HEK293 (cell line): ENCODE results near the gene UNC119.
A peak's percentile ranks its signal among the peaks of the same experiment; 100 is the strongest.

Experiments used
- RBAK ChIP-seq: fragments of 450-650 bp; formaldehyde crosslinking; IDR thresholded peaks from 2 replicates; pipeline ENCODE4 v1.5.1; 2016; ENCODE audit warnings: missing biosample characterization, missing genetic modification characterization
- SALL2 ChIP-seq: fragments of 450-650 bp; formaldehyde crosslinking; IDR thresholded peaks from 2 replicates; pipeline ENCODE4 v1.5.0; 2017; ENCODE audit warnings: missing biosample characterization, mild to moderate bottlenecking, missing genetic modification characterization, borderline replicate concordance
- ZNF10 ChIP-seq: fragments of 450-650 bp; formaldehyde crosslinking; IDR thresholded peaks from 2 replicates; pipeline ENCODE4 v1.5.1; 2017; ENCODE audit warnings: missing biosample characterization, missing genetic modification characterization
- ZNF114 ChIP-seq: fragments of 450-650 bp; formaldehyde crosslinking; IDR thresholded peaks from 2 replicates; pipeline ENCODE4 v1.5.0; 2017; ENCODE audit warnings: missing biosample characterization, missing genetic modification characterization
- ZNF175 ChIP-seq: fragments of 450-650 bp; formaldehyde crosslinking; IDR thresholded peaks from 2 replicates; pipeline ENCODE4 v1.5.1; 2016; ENCODE audit warnings: missing biosample characterization, missing genetic modification characterization
- ZNF19 ChIP-seq: fragments of 450-650 bp; formaldehyde crosslinking; IDR thresholded peaks from 2 replicates; pipeline ENCODE4; 2016; ENCODE audit warnings: missing biosample characterization, missing genetic modification characterization, low read depth
- ZNF211 ChIP-seq: fragments of 450-650 bp; formaldehyde crosslinking; IDR thresholded peaks from 2 replicates; pipeline ENCODE4 v1.5.1; 2016; ENCODE audit warnings: low read depth, missing biosample characterization, missing genetic modification characterization
- ZNF214 ChIP-seq: fragments of 450-650 bp; formaldehyde crosslinking; IDR thresholded peaks from 2 replicates; pipeline ENCODE4 v1.5.1; 2017; ENCODE audit warnings: missing biosample characterization, mild to moderate bottlenecking, missing genetic modification characterization, borderline replicate concordance
- ZNF221 ChIP-seq: fragments of 450-650 bp; formaldehyde crosslinking; IDR thresholded peaks from 2 replicates; pipeline ENCODE4 v1.5.1; 2017; ENCODE audit warnings: missing biosample characterization, missing genetic modification characterization, borderline replicate concordance
- ZNF292 ChIP-seq: fragments of 450-650 bp; formaldehyde crosslinking; IDR thresholded peaks from 2 replicates; pipeline ENCODE4 v1.5.1; 2016; ENCODE audit warnings: low read depth, missing biosample characterization, missing genetic modification characterization, borderline replicate concordance
- ZNF302 ChIP-seq: fragments of 450-650 bp; formaldehyde crosslinking; IDR thresholded peaks from 2 replicates; pipeline ENCODE4 v1.5.1; 2016; ENCODE audit warnings: missing biosample characterization, missing genetic modification characterization, low read depth
- ZNF37A ChIP-seq: fragments of 450-650 bp; IDR thresholded peaks from 2 replicates; pipeline ENCODE4 v1.5.1; 2018; ENCODE audit warnings: missing biosample characterization, missing genetic modification characterization
- ZNF391 ChIP-seq: fragments of 450-650 bp; formaldehyde crosslinking; IDR thresholded peaks from 2 replicates; pipeline ENCODE4 v1.5.1; 2016; ENCODE audit warnings: low read depth, missing biosample characterization, missing genetic modification characterization, borderline replicate concordance
- ZNF510 ChIP-seq: fragments of 450-650 bp; formaldehyde crosslinking; IDR thresholded peaks from 2 replicates; pipeline ENCODE4 v1.5.1; 2018; ENCODE audit warnings: mild to moderate bottlenecking, missing genetic modification characterization, missing biosample characterization; ENCODE audit not compliant: insufficient replicate concordance
- ZNF530 ChIP-seq: fragments of 450-650 bp; formaldehyde crosslinking; IDR thresholded peaks from 2 replicates; pipeline ENCODE4 v1.5.1; 2016; ENCODE audit warnings: low read depth, missing biosample characterization, missing genetic modification characterization
- ZNF549 ChIP-seq: fragments of 450-650 bp; IDR thresholded peaks from 2 replicates; pipeline ENCODE4 v1.5.1; 2018; ENCODE audit warnings: missing biosample characterization, missing genetic modification characterization, mild to moderate bottlenecking, inconsistent platforms, moderate library complexity
- ZNF610 ChIP-seq: fragments of 450-650 bp; formaldehyde crosslinking; IDR thresholded peaks from 2 replicates; pipeline ENCODE4 v1.5.1; 2016; ENCODE audit warnings: missing biosample characterization, missing genetic modification characterization, borderline replicate concordance
- ZNF658 ChIP-seq: fragments of 450-650 bp; formaldehyde crosslinking; IDR thresholded peaks from 2 replicates; pipeline ENCODE4; 2016; ENCODE audit warnings: missing biosample characterization, missing genetic modification characterization
- ZNF768 ChIP-seq: fragments of 450-650 bp; formaldehyde crosslinking; IDR thresholded peaks from 2 replicates; pipeline ENCODE4 v1.5.1; 2018; ENCODE audit warnings: missing biosample characterization, mild to moderate bottlenecking, missing genetic modification characterization
- ZNF792 ChIP-seq: fragments of 450-650 bp; formaldehyde crosslinking; IDR thresholded peaks from 2 replicates; pipeline ENCODE4 v1.5.1; 2016; ENCODE audit warnings: missing biosample characterization, missing genetic modification characterization
- TF ChIP-seq, protein P1 (sequence below): sonication (generic); formaldehyde crosslinking; IDR thresholded peaks from 2 replicates; pipeline ENCODE4 v1.8.1; 2022; ENCODE audit warnings: mild to moderate bottlenecking, moderate library complexity, missing genetic modification reagents
- TF ChIP-seq, protein P2 (sequence below): fragments of 450-650 bp; formaldehyde crosslinking; IDR thresholded peaks from 2 replicates; pipeline ENCODE4 v1.5.1; 2016; ENCODE audit warnings: missing biosample characterization, missing genetic modification characterization, borderline replicate concordance
- TF ChIP-seq, protein P3 (sequence below): fragments of 450-650 bp; formaldehyde crosslinking; IDR thresholded peaks from 2 replicates; pipeline ENCODE4 v1.5.1; 2017; ENCODE audit warnings: missing biosample characterization, mild to moderate bottlenecking, missing genetic modification characterization, moderate library complexity
- TF ChIP-seq, protein P4 (sequence below): fragments of 450-650 bp; formaldehyde crosslinking; IDR thresholded peaks from 2 replicates; pipeline ENCODE4 v1.5.1; 2017; ENCODE audit warnings: missing biosample characterization, missing genetic modification characterization
- TF ChIP-seq, protein P5 (sequence below): fragments of 450-650 bp; formaldehyde crosslinking; IDR thresholded peaks from 2 replicates; pipeline ENCODE4 v1.5.1; 2016; ENCODE audit warnings: missing biosample characterization, missing genetic modification characterization
- TF ChIP-seq, protein P6 (sequence below): fragments of 450-650 bp; formaldehyde crosslinking; IDR thresholded peaks from 2 replicates; pipeline ENCODE4; 2016; ENCODE audit warnings: missing biosample characterization, missing genetic modification characterization

The UNC119 gene

DNA sequence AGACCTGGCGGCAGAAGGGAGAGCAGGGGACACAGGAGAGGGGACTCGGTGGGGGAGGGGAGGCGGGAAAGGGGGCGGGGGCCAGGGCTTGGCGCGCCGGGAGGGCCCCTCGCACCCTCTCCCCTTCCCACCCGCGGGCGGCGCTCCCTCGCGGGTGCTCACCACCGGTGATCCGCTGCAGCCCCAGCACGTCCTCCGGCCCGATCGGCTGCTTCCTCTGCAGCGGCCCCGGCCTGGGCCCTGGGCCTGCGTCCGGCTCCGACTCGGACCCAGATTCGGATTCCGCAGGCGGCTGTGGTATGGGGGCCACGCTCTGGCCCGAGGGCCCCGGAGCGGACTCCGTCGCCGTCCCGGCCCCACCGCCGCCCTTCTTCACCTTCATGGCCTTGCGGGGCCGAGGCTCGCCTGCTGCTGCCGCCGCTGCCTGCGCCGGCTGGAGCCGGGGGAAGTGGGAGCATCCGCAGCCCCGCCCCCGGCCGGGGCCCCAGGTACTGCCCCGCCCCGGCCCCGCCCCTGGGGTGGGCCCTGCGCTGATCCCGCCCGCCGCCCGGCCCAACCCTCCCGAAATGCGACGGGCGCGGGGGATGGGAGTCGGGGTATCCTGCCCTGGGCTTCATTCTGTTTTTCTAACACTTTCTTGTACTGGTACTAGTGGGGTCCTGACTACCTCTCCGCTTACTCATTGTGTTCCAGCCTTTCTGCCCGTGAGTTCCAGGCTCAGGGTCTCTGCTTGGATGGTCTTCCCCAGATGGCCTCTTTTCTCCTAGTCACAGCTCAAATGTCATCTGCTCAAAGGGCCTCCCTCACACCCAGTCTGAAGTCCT is at the start of gene UNC119 (continued):
- TF ChIP-seq ZNF549: no peak
- no peak for TF ChIP-seq ZNF302 (tag by site-specific recombination)
- TF ChIP-seq, protein P1, sequence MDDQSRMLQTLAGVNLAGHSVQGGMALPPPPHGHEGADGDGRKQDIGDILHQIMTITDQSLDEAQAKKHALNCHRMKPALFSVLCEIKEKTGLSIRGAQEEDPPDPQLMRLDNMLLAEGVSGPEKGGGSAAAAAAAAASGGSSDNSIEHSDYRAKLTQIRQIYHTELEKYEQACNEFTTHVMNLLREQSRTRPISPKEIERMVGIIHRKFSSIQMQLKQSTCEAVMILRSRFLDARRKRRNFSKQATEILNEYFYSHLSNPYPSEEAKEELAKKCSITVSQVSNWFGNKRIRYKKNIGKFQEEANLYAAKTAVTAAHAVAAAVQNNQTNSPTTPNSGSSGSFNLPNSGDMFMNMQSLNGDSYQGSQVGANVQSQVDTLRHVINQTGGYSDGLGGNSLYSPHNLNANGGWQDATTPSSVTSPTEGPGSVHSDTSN: no peak
- TF ChIP-seq ZNF530 (tag by site-specific recombination): no peak
- no peak for TF ChIP-seq ZNF792
- no peak for TF ChIP-seq ZNF292 (tag by site-specific recombination)
- TF ChIP-seq ZNF19 (tag by site-specific recombination): no peak
- TF ChIP-seq, protein P2, sequence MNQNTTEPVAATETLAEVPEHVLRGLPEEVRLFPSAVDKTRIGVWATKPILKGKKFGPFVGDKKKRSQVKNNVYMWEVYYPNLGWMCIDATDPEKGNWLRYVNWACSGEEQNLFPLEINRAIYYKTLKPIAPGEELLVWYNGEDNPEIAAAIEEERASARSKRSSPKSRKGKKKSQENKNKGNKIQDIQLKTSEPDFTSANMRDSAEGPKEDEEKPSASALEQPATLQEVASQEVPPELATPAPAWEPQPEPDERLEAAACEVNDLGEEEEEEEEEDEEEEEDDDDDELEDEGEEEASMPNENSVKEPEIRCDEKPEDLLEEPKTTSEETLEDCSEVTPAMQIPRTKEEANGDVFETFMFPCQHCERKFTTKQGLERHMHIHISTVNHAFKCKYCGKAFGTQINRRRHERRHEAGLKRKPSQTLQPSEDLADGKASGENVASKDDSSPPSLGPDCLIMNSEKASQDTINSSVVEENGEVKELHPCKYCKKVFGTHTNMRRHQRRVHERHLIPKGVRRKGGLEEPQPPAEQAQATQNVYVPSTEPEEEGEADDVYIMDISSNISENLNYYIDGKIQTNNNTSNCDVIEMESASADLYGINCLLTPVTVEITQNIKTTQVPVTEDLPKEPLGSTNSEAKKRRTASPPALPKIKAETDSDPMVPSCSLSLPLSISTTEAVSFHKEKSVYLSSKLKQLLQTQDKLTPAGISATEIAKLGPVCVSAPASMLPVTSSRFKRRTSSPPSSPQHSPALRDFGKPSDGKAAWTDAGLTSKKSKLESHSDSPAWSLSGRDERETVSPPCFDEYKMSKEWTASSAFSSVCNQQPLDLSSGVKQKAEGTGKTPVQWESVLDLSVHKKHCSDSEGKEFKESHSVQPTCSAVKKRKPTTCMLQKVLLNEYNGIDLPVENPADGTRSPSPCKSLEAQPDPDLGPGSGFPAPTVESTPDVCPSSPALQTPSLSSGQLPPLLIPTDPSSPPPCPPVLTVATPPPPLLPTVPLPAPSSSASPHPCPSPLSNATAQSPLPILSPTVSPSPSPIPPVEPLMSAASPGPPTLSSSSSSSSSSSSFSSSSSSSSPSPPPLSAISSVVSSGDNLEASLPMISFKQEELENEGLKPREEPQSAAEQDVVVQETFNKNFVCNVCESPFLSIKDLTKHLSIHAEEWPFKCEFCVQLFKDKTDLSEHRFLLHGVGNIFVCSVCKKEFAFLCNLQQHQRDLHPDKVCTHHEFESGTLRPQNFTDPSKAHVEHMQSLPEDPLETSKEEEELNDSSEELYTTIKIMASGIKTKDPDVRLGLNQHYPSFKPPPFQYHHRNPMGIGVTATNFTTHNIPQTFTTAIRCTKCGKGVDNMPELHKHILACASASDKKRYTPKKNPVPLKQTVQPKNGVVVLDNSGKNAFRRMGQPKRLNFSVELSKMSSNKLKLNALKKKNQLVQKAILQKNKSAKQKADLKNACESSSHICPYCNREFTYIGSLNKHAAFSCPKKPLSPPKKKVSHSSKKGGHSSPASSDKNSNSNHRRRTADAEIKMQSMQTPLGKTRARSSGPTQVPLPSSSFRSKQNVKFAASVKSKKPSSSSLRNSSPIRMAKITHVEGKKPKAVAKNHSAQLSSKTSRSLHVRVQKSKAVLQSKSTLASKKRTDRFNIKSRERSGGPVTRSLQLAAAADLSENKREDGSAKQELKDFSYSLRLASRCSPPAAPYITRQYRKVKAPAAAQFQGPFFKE (tag by site-specific recombination): no peak
- 0 out of 2 replicates have a peak, but pooled peaks have one; percentile 7 for TF ChIP-seq ZNF37A (tag by site-specific recombination)
- no peak for TF ChIP-seq RBAK (tag by site-specific recombination)
- peak; percentile 39; the same call in 1 of the 2 replicates for TF ChIP-seq ZNF610
- TF ChIP-seq, protein P3, sequence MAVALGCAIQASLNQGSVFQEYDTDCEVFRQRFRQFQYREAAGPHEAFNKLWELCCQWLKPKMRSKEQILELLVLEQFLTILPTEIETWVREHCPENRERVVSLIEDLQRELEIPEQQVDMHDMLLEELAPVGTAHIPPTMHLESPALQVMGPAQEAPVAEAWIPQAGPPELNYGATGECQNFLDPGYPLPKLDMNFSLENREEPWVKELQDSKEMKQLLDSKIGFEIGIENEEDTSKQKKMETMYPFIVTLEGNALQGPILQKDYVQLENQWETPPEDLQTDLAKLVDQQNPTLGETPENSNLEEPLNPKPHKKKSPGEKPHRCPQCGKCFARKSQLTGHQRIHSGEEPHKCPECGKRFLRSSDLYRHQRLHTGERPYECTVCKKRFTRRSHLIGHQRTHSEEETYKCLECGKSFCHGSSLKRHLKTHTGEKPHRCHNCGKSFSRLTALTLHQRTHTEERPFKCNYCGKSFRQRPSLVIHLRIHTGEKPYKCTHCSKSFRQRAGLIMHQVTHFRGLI: no peak
- TF ChIP-seq ZNF114: no peak
- TF ChIP-seq ZNF658 (tag by site-specific recombination): no peak
- TF ChIP-seq ZNF768 (tag by site-specific recombination): no peak
- no peak for TF ChIP-seq SALL2 (tag by site-specific recombination)
- no peak for TF ChIP-seq ZNF175
- TF ChIP-seq ZNF221 (tag by site-specific recombination): no peak
- TF ChIP-seq ZNF211 (tag by site-specific recombination): no peak
- no peak for TF ChIP-seq ZNF510 (tag by site-specific recombination)
- no peak for TF ChIP-seq ZNF214 (tag by site-specific recombination)
- TF ChIP-seq, protein P4, sequence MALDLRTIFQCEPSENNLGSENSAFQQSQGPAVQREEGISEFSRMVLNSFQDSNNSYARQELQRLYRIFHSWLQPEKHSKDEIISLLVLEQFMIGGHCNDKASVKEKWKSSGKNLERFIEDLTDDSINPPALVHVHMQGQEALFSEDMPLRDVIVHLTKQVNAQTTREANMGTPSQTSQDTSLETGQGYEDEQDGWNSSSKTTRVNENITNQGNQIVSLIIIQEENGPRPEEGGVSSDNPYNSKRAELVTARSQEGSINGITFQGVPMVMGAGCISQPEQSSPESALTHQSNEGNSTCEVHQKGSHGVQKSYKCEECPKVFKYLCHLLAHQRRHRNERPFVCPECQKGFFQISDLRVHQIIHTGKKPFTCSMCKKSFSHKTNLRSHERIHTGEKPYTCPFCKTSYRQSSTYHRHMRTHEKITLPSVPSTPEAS: no peak
- TF ChIP-seq, protein P5, sequence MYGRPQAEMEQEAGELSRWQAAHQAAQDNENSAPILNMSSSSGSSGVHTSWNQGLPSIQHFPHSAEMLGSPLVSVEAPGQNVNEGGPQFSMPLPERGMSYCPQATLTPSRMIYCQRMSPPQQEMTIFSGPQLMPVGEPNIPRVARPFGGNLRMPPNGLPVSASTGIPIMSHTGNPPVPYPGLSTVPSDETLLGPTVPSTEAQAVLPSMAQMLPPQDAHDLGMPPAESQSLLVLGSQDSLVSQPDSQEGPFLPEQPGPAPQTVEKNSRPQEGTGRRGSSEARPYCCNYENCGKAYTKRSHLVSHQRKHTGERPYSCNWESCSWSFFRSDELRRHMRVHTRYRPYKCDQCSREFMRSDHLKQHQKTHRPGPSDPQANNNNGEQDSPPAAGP (tag by site-specific recombination): no peak
- TF ChIP-seq, protein P6, sequence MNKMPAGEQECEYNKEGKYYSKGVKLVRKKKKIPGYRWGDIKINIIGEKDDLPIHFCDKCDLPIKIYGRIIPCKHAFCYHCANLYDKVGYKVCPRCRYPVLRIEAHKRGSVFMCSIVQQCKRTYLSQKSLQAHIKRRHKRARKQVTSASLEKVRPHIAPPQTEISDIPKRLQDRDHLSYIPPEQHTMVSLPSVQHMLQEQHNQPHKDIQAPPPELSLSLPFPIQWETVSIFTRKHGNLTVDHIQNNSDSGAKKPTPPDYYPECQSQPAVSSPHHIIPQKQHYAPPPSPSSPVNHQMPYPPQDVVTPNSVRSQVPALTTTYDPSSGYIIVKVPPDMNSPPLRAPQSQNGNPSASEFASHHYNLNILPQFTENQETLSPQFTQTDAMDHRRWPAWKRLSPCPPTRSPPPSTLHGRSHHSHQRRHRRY: no peak
- no peak for TF ChIP-seq ZNF391
- peak; percentile 56; the same call in 1 of the 2 replicates for TF ChIP-seq ZNF10
